Astrocyte (in vitro differentiated cells and primary cell): ENCODE measurements around the gene EXD1. TPM values are rescaled to one million over a fixed set of nuclear protein-coding genes. Genes with fewer than 3 reads are reported as not detected.

Experiments
- DNase-seq: peaks from one replicate; pipeline ENCODE4 v3.0.0-alpha.2; 2010; ENCODE audit warnings: low read depth
- FAIRE-seq: peaks from 2 replicates; lab custom pipeline; 2011; peaks lifted over from hg19 to GRCh38; lab: Jason Lieb, UNC
- H2AFZ ChIP-seq: 2 replicates; pipeline ENCODE4 v1.6.0; 2012; ENCODE audit warnings: low read depth, low read length, inconsistent platforms
- H3K27ac ChIP-seq: 2 replicates; pipeline ENCODE4 v1.5.1; 2011; ENCODE audit warnings: low read depth, low read length, inconsistent platforms
- H3K27me3 ChIP-seq: 2 replicates; pipeline ENCODE4 v1.6.0; 2011; ENCODE audit warnings: low read length, inconsistent platforms; ENCODE audit not compliant: insufficient read depth
- H3K36me3 ChIP-seq: 2 replicates; pipeline ENCODE4 v1.5.1; 2011; ENCODE audit warnings: low read length, inconsistent platforms; ENCODE audit not compliant: insufficient read depth
- H3K4me1 ChIP-seq: 2 replicates; pipeline ENCODE4 v1.5.1; 2011; ENCODE audit warnings: low read length, inconsistent platforms; ENCODE audit not compliant: insufficient read depth
- H3K4me2 ChIP-seq: 2 replicates; pipeline ENCODE4 v1.6.0; 2012; ENCODE audit warnings: low read length, inconsistent platforms
- H3K4me3 ChIP-seq: 2 replicates; pipeline ENCODE4 v1.5.1; 2011; ENCODE audit warnings: low read depth, mild to moderate bottlenecking, low read length, inconsistent platforms; ENCODE audit not compliant: insufficient read depth
- H3K79me2 ChIP-seq: 2 replicates; pipeline ENCODE4 v1.6.0; 2012; ENCODE audit warnings: mild to moderate bottlenecking, low read length, inconsistent platforms; ENCODE audit not compliant: insufficient read depth
- H3K9ac ChIP-seq: 2 replicates; pipeline ENCODE4 v1.6.0; 2012; ENCODE audit warnings: mild to moderate bottlenecking, low read length, inconsistent platforms
- H3K9me3 ChIP-seq: 2 replicates; pipeline ENCODE4 v1.5.1; 2012; ENCODE audit warnings: low read depth, mild to moderate bottlenecking, low read length, inconsistent platforms; ENCODE audit not compliant: insufficient read depth
- H4K20me1 ChIP-seq: 2 replicates; pipeline ENCODE4 v1.6.0; 2012; ENCODE audit warnings: low read length, inconsistent platforms; ENCODE audit not compliant: insufficient read depth
- H3K27ac Mint-ChIP-seq: one replicate; pipeline ENCODE4 v1.8.0; 2021; ENCODE audit warnings: mild to moderate bottlenecking, mixed read lengths; ENCODE audit not compliant: unreplicated experiment
- H3K27me3 Mint-ChIP-seq: one replicate; pipeline ENCODE4 v1.8.0; 2021; ENCODE audit warnings: low read depth, mixed read lengths; ENCODE audit not compliant: unreplicated experiment
- H3K36me3 Mint-ChIP-seq: one replicate; pipeline ENCODE4 v1.8.0; 2021; ENCODE audit warnings: low read depth, mixed read lengths; ENCODE audit not compliant: unreplicated experiment
- H3K4me1 Mint-ChIP-seq: one replicate; pipeline ENCODE4 v1.8.0; 2021; ENCODE audit warnings: low read depth, mixed read lengths; ENCODE audit not compliant: unreplicated experiment
- H3K4me3 Mint-ChIP-seq: one replicate; pipeline ENCODE4 v1.8.0; 2021; ENCODE audit warnings: mild to moderate bottlenecking, moderate library complexity, mixed read lengths; ENCODE audit not compliant: unreplicated experiment
- H3K9me3 Mint-ChIP-seq: one replicate; pipeline ENCODE4 v1.8.0; 2021; ENCODE audit warnings: mild to moderate bottlenecking, mixed read lengths; ENCODE audit not compliant: unreplicated experiment
- EZH2 ChIP-seq: IDR thresholded peaks from 2 replicates; pipeline ENCODE4 v1.6.1; 2012; ENCODE audit warnings: mild to moderate bottlenecking, low read length, inconsistent platforms; ENCODE audit not compliant: insufficient read depth
- total RNA-seq: library from RNA; stranded (reverse); gene quantifications from 2 replicates; pipeline ENCODE4 v1.2.1, GENCODE V29; 2021
- TF ChIP-seq, protein P1 (sequence below): IDR thresholded peaks from 2 replicates; pipeline ENCODE4 v1.5.1; 2011; ENCODE audit warnings: low read depth, mild to moderate bottlenecking, inconsistent platforms, low read length, moderate library complexity; ENCODE audit not compliant: insufficient read depth

EXD1 gene
- total RNA-seq, 1 donor from 2014 or later = 0.07 TPM

DNA sequence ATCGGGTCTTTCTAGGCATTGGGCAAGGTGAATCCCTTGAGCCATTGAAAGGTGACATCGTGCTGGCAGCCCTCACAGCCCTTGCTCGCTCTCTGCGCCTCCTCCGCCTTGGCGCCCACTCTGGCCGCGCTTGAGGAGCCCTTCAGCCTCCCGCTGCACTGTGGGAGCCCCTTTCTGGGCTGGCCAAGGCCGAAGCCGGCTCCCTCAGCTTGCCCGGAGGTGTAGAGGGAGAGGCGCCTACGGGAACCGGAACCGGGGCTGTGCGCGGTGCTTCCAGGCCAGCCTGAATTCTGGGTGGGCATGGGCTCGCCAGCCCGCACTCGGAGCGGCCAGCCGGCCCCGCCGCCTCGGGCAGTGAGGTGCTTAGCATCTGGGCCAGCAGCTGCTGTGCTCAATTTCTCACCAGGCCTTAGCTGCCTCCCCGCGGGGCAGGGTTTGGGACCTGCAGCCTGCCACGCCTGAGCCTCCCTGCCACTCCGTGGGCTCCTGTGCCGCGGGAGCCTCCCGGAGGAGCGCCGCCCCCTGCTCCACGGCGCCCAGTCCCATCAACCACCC, 79.0 kb downstream of the EXD1 start:
- Mint-ChIP-seq H3K27me3 (no peaks in the 10 kb centered on the region), H3K36me3 (no peaks in the 10 kb centered on the region), H3K4me3 (no peak overlapping the region), H3K9me3 (peaks cover 3% of the 10 kb centered on the region), H3K4me1 (peaks cover 6% of the 10 kb centered on the region), H3K27ac (no peak overlapping the region)
- Histone ChIP-seq H3K4me1 (no peaks in the 10 kb centered on the region), H3K27me3 (no peaks in the 10 kb centered on the region), H3K9me3 (no peaks in the 10 kb centered on the region), H3K36me3 (no peaks in the 10 kb centered on the region), H3K4me2 (no peak overlapping the region), H3K4me3 (no peak overlapping the region), H3K79me2 (no peaks in the 10 kb centered on the region), H4K20me1 (no peaks in the 10 kb centered on the region), H3K27ac (no peak overlapping the region), H3K9ac (no peak overlapping the region), H2AFZ (no peak overlapping the region)
- DNase-seq (no peak), FAIRE-seq (no peak)
- TF ChIP-seq, protein P1, sequence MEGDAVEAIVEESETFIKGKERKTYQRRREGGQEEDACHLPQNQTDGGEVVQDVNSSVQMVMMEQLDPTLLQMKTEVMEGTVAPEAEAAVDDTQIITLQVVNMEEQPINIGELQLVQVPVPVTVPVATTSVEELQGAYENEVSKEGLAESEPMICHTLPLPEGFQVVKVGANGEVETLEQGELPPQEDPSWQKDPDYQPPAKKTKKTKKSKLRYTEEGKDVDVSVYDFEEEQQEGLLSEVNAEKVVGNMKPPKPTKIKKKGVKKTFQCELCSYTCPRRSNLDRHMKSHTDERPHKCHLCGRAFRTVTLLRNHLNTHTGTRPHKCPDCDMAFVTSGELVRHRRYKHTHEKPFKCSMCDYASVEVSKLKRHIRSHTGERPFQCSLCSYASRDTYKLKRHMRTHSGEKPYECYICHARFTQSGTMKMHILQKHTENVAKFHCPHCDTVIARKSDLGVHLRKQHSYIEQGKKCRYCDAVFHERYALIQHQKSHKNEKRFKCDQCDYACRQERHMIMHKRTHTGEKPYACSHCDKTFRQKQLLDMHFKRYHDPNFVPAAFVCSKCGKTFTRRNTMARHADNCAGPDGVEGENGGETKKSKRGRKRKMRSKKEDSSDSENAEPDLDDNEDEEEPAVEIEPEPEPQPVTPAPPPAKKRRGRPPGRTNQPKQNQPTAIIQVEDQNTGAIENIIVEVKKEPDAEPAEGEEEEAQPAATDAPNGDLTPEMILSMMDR = no peak
- no peak for TF ChIP-seq EZH2

- FAIRE-seq (no peak), DNase-seq (no peak)
- Histone ChIP-seq H3K4me1 (no peaks in the 10 kb centered on the region), H3K9ac (no peak overlapping the region), H3K79me2 (no peaks in the 10 kb centered on the region), H3K27ac (no peak overlapping the region), H4K20me1 (no peaks in the 10 kb centered on the region), H3K4me3 (no peak overlapping the region), H3K27me3 (no peaks in the 10 kb centered on the region), H3K4me2 (no peak overlapping the region), H3K9me3 (no peaks in the 10 kb centered on the region), H3K36me3 (no peaks in the 10 kb centered on the region), H2AFZ (no peak overlapping the region)
- Mint-ChIP-seq H3K4me3 (no peak overlapping the region), H3K36me3 (no peaks in the 10 kb centered on the region), H3K4me1 (peaks cover 6% of the 10 kb centered on the region), H3K27me3 (no peaks in the 10 kb centered on the region), H3K9me3 (peaks cover 3% of the 10 kb centered on the region), H3K27ac (no peak overlapping the region)
- TF ChIP-seq, protein P1 = no peak
- TF ChIP-seq EZH2 = no peak
Measured at GRCh38 chr15:41150279-41150678, 80.3 kb downstream of the EXD1 start.

DNA sequence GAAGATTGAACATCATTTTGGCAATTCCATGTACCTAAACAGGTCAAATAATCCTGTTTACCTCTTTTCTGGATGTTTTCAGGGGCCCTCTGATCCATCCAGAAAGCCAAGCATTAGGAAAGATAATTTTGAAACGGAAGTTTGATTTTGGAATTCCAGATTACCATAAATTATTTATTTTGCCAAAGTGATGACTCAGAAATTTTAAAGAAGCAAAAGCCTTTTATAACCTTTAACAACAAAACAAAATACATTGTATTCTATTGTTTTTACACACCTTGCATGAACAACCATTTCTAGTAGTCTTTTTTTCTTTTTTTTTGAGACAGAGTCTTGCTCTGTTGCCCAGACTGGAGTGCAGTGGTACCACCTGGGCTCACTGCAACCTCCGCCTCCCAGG, 82.5 kb downstream of the EXD1 start:
- H3K36me3 Mint-ChIP-seq = no peaks in the 10 kb centered on the region
- Histone ChIP-seq H3K4me3 (no peak overlapping the region), H3K27ac (no peak overlapping the region), H3K36me3 (no peaks in the 10 kb centered on the region), H3K79me2 (no peaks in the 10 kb centered on the region), H3K4me2 (no peak overlapping the region), H3K27me3 (no peaks in the 10 kb centered on the region), H3K9ac (no peak overlapping the region), H3K4me1 (no peaks in the 10 kb centered on the region), H2AFZ (no peak overlapping the region), H4K20me1 (no peaks in the 10 kb centered on the region), H3K9me3 (no peaks in the 10 kb centered on the region)
- FAIRE-seq (no peak), DNase-seq (no peak)
- no peaks in the 10 kb centered on the region for H3K27me3 Mint-ChIP-seq
- no peaks in the 10 kb centered on the region for H3K9me3 Mint-ChIP-seq
- H3K27ac Mint-ChIP-seq = no peak overlapping the region
- no peak overlapping the region for H3K4me3 Mint-ChIP-seq
- peaks cover 6% of the 10 kb centered on the region for H3K4me1 Mint-ChIP-seq
- TF ChIP-seq EZH2 = no peak
- TF ChIP-seq, protein P1 = no peak
